Bronchial epithelial cell (primary cell): ENCODE measurements around the gene RHBDD3. TPM values are rescaled to one million over a fixed set of nuclear protein-coding genes. Genes with fewer than 3 reads are reported as not detected.
"Not testable (repeated sequence)": the region's sequence is repeated elsewhere in the genome, so short reads cannot be mapped to it uniquely, and the experiment has no call there.

Source experiments
- DNase-seq: peaks from one replicate; pipeline ENCODE4 v3.0.0-alpha.2; 2010; ENCODE audit warnings: low read depth
- FAIRE-seq: peaks from 2 replicates; lab custom pipeline; 2011; peaks lifted over from hg19 to GRCh38; lab: Jason Lieb, UNC
- H3K27me3 ChIP-seq: 2 replicates; pipeline ENCODE4 v1.5.1; 2011; ENCODE audit warnings: low read length; ENCODE audit not compliant: control insufficient read depth, insufficient read depth
- H3K36me3 ChIP-seq: 2 replicates; pipeline ENCODE4 v1.5.1; 2011; ENCODE audit warnings: low read length; ENCODE audit not compliant: control insufficient read depth, insufficient read depth
- H3K4me3 ChIP-seq: 2 replicates; pipeline ENCODE4 v1.5.1; 2011; ENCODE audit warnings: mild to moderate bottlenecking, low read depth, low read length, control low read depth
- CTCF ChIP-seq: IDR thresholded peaks from 2 replicates; pipeline ENCODE4 v1.5.1; 2011; ENCODE audit warnings: mild to moderate bottlenecking, moderate library complexity, low read length, control low read depth, inconsistent platforms; ENCODE audit not compliant: insufficient read depth, severe bottlenecking
- total RNA-seq: library from RNA; depleted of rRNA; stranded (reverse); fragments of >200 nt; gene quantifications from 2 replicates; pipeline ENCODE4 v1.2.1, GENCODE V29; 2014

RHBDD3 gene
- total RNA-seq, 1 donor from 2014 or later: 21.6 TPM

GRCh38 chr22:29219881-29220670 is 47.7 kb downstream of the RHBDD3 start:
- peaks cover 7% of the 10 kb centered on the region for H3K27me3 ChIP-seq
- FAIRE-seq (no peak), DNase-seq (no peak)
- H3K4me3 ChIP-seq: no peak overlapping the region
- H3K36me3 ChIP-seq: no peaks in the 10 kb centered on the region
- no peak for TF ChIP-seq CTCF

- not testable (repeated sequence) for H3K4me3 ChIP-seq, H3K36me3 ChIP-seq, FAIRE-seq, H3K27me3 ChIP-seq, DNase-seq
Observed at GRCh38 chr22:29219409-29219782, 48.4 kb downstream of the RHBDD3 start.

GRCh38 chr22:29218758-29219408 is 48.9 kb downstream of the RHBDD3 start:
- no peak for FAIRE-seq
- Histone ChIP-seq H3K4me3 (no peak overlapping the region), H3K36me3 (no peaks in the 10 kb centered on the region), H3K27me3 (peaks cover 7% of the 10 kb centered on the region)
- TF ChIP-seq CTCF: no peak
- no peak for DNase-seq

GRCh38 chr22:29217827-29218757 is 49.7 kb downstream of the RHBDD3 start:
- H3K36me3 ChIP-seq: no peaks in the 10 kb centered on the region
- no peak for TF ChIP-seq CTCF
- DNase-seq: no peak
- FAIRE-seq: no peak
- peaks cover 2% of the 10 kb centered on the region for H3K27me3 ChIP-seq
- H3K4me3 ChIP-seq: no peak overlapping the region

- FAIRE-seq (no peak), DNase-seq (peak; percentile 29)
- H3K36me3 ChIP-seq: no peaks in the 10 kb centered on the region
Observed at GRCh38 chr22:29216873-29217666, 50.7 kb downstream of the RHBDD3 start.

More at GRCh38 chr22:29216873-29217666, 50.7 kb downstream of the RHBDD3 start:
- TF ChIP-seq CTCF: no peak
- H3K4me3 ChIP-seq: no peak overlapping the region
- H3K27me3 ChIP-seq: peaks cover 2% of the 10 kb centered on the region
